Measurements from ENCODE around the gene PBX3. TPM values are rescaled to one million over a fixed set of nuclear protein-coding genes. Genes with fewer than 3 reads are reported as not detected.

Gene PBX3
- total and polyA plus RNA-seq, 7 donors, result 4.2 to 12.7 (median 6.6) TPM

GRCh38 chr9:125949703-125950460, 202.7 kb downstream of the PBX3 start:
- H3K27me3 ChIP-seq (ENCODE audit: insufficient read depth in 3 of 3, low read length in 2 of 3), result no peaks in the 10 kb centered on the region
- DNase-seq (no peak), ATAC-seq (no peak)
- no peak overlapping the region for H3K4me3 ChIP-seq
- intact Hi-C loops (cut with DNase I), result no loop called here
- TF ChIP-seq CTCF (IDR thresholded peaks at IDR 0.05), result no peak
- H3K9me3 ChIP-seq, result no peaks in the 10 kb centered on the region
- H3K36me3 ChIP-seq (ENCODE audit: insufficient read depth in 1 of 2, low read depth in 1 of 2), result no peaks in the 10 kb centered on the region
- 89 to 93% (median 90%) methylated on average over 9 of the region's 9 CpGs for WGBS, 3 donors
- H3K4me1 ChIP-seq, result no peaks in the 10 kb centered on the region
- H3K27ac ChIP-seq, result no peak overlapping the region

GRCh38 chr9:125950880-125951471, 203.8 kb downstream of the PBX3 start:
- no peak for TF ChIP-seq CTCF (IDR thresholded peaks at IDR 0.05)

GRCh38 chr9:125953314-125954019, 206.3 kb downstream of the PBX3 start:
- intact Hi-C loops (cut with DNase I), result no loop called here
- no peak for TF ChIP-seq CTCF (IDR thresholded peaks at IDR 0.05)
- Histone ChIP-seq H3K27me3 (ENCODE audit: insufficient read depth in 3 of 3, low read length in 2 of 3) (no peaks in the 10 kb centered on the region), H3K4me3 (no peak overlapping the region), H3K36me3 (ENCODE audit: insufficient read depth in 1 of 2, low read depth in 1 of 2) (no peaks in the 10 kb centered on the region), H3K4me1 (no peaks in the 10 kb centered on the region), H3K27ac (no peak overlapping the region), H3K9me3 (no peaks in the 10 kb centered on the region)
- ATAC-seq (no peak), DNase-seq (no peak)
- 95 to 97% (median 96%) methylated on average over 12 of the region's 12 CpGs for WGBS, 3 donors

More at GRCh38 chr9:125950880-125951471, 203.8 kb downstream of the PBX3 start:
- no peaks in the 10 kb centered on the region for H3K4me1 ChIP-seq
- no peaks in the 10 kb centered on the region for H3K9me3 ChIP-seq
- H3K27me3 ChIP-seq (ENCODE audit: insufficient read depth in 3 of 3, low read length in 2 of 3), result no peaks in the 10 kb centered on the region
- no peak overlapping the region for H3K27ac ChIP-seq
- 97 to 98% (median 98%) methylated on average over 4 of the region's 4 CpGs for WGBS, 3 donors
- DNase-seq, result no peak
- no peak for ATAC-seq
- intact Hi-C loops (cut with DNase I), result no loop called here
- H3K36me3 ChIP-seq (ENCODE audit: insufficient read depth in 1 of 2, low read depth in 1 of 2), result no peaks in the 10 kb centered on the region
- no peak overlapping the region for H3K4me3 ChIP-seq

- DNase-seq, result no peak
- H3K27me3 ChIP-seq (ENCODE audit: insufficient read depth in 3 of 3, low read length in 2 of 3), result no peaks in the 10 kb centered on the region
- no peak overlapping the region for H3K4me3 ChIP-seq
- no peaks in the 10 kb centered on the region for H3K36me3 ChIP-seq (ENCODE audit: insufficient read depth in 1 of 2, low read depth in 1 of 2)
- 90 to 98% (median 93%) methylated on average over 5 of the region's 5 CpGs for WGBS, 3 donors
- intact Hi-C loops (cut with DNase I), result no loop called here
- TF ChIP-seq CTCF (IDR thresholded peaks at IDR 0.05), result no peak
- no peak overlapping the region for H3K27ac ChIP-seq
- no peaks in the 10 kb centered on the region for H3K9me3 ChIP-seq
- no peak for ATAC-seq
- H3K4me1 ChIP-seq, result no peaks in the 10 kb centered on the region
Measured at GRCh38 chr9:125956102-125956501, 208.9 kb downstream of the PBX3 start.

Data from psoas muscle (tissue), 8 donors.